ENCODE measurements around the gene EML5.

EML5 gene

GRCh38 chr14:88818018-88818417 lies 25.3 kb upstream of the EML5 start:
- Histone ChIP-seq H3K9ac (ENCODE audit: insufficient read length) (no peak overlapping the region), H3K4me3 (no peak overlapping the region), H3K9me3 (ENCODE audit: low read depth, low read length) (no peaks in the 10 kb centered on the region), H3K27ac (no peak overlapping the region), H3K36me3 (ENCODE audit: insufficient read depth, low read length) (no peaks in the 10 kb centered on the region)
- TF ChIP-seq EZH2 (IDR thresholded peaks at IDR 0.05): no peak
- no peak for TF ChIP-seq POLR2AphosphoS5 (IDR thresholded peaks at IDR 0.05; ENCODE audit: borderline replicate concordance, low read depth, low read length)
- no peak for TF ChIP-seq FOXP2 (optimal IDR thresholded peaks at IDR 0.05; ENCODE audit: control extremely low read depth, extremely low read length, insufficient read depth)
- DNase-seq (ENCODE audit: low read depth, low spot score): no peak

- H3K36me3 ChIP-seq (ENCODE audit: insufficient read depth, low read length): no peaks in the 10 kb centered on the region
- DNase-seq (ENCODE audit: low read depth, low spot score): no peak
- no peaks in the 10 kb centered on the region for H3K9me3 ChIP-seq (ENCODE audit: low read depth, low read length)
- no peak overlapping the region for H3K4me3 ChIP-seq
- no peak overlapping the region for H3K9ac ChIP-seq (ENCODE audit: insufficient read length)
- TF ChIP-seq EZH2 (IDR thresholded peaks at IDR 0.05): no peak
- TF ChIP-seq POLR2AphosphoS5 (IDR thresholded peaks at IDR 0.05; ENCODE audit: borderline replicate concordance, low read depth, low read length): no peak
- no peak for TF ChIP-seq FOXP2 (optimal IDR thresholded peaks at IDR 0.05; ENCODE audit: control extremely low read depth, extremely low read length, insufficient read depth)
- no peak overlapping the region for H3K27ac ChIP-seq
Measured at GRCh38 chr14:88815980-88816379, 23.2 kb upstream of the EML5 start.

GRCh38 chr14:88808359-88808758 lies 15.6 kb upstream of the EML5 start:
- Histone ChIP-seq H3K9me3 (ENCODE audit: low read depth, low read length) (no peaks in the 10 kb centered on the region), H3K36me3 (ENCODE audit: insufficient read depth, low read length) (no peaks in the 10 kb centered on the region), H3K4me3 (no peak overlapping the region), H3K27ac (no peak overlapping the region), H3K9ac (ENCODE audit: insufficient read length) (no peak overlapping the region)
- DNase-seq (ENCODE audit: low read depth, low spot score): no peak
- TF ChIP-seq POLR2AphosphoS5 (IDR thresholded peaks at IDR 0.05; ENCODE audit: borderline replicate concordance, low read depth, low read length) (no peak), FOXP2 (optimal IDR thresholded peaks at IDR 0.05; ENCODE audit: control extremely low read depth, extremely low read length, insufficient read depth) (no peak), EZH2 (IDR thresholded peaks at IDR 0.05) (no peak)

DNA sequence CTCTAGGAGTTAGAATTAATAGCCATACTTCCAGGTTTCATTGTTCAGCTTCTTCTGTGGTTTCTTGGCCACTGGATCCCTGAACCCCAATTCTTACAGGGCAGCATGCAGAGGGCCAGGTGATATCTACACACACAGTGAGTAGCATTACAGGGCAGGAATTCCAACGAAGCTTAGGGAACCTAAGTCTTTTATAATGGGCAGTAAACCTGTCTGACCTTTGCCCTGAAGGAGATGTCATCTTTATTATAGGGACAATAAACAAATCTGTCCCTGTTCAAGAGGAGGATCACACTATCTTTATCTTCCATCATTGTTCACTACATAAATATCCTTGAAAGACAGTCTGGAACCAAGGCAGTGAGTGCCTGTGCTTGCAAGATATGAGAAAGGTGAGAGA lies 11.7 kb upstream of the EML5 start:
- H3K27ac ChIP-seq: no peak overlapping the region
- no peaks in the 10 kb centered on the region for H3K9me3 ChIP-seq (ENCODE audit: low read depth, low read length)
- no peak overlapping the region for H3K9ac ChIP-seq (ENCODE audit: insufficient read length)
- TF ChIP-seq FOXP2 (optimal IDR thresholded peaks at IDR 0.05; ENCODE audit: control extremely low read depth, extremely low read length, insufficient read depth) (no peak), POLR2AphosphoS5 (IDR thresholded peaks at IDR 0.05; ENCODE audit: borderline replicate concordance, low read depth, low read length) (no peak), EZH2 (IDR thresholded peaks at IDR 0.05) (no peak)
- H3K4me3 ChIP-seq: no peak overlapping the region
- no peak for DNase-seq (ENCODE audit: low read depth, low spot score)
- no peaks in the 10 kb centered on the region for H3K36me3 ChIP-seq (ENCODE audit: insufficient read depth, low read length)

- Histone ChIP-seq H3K9ac (ENCODE audit: insufficient read length) (no peak overlapping the region), H3K4me3 (no peak overlapping the region), H3K36me3 (ENCODE audit: insufficient read depth, low read length) (no peaks in the 10 kb centered on the region), H3K27ac (no peak overlapping the region), H3K9me3 (ENCODE audit: low read depth, low read length) (no peaks in the 10 kb centered on the region)
- no peak for TF ChIP-seq FOXP2 (optimal IDR thresholded peaks at IDR 0.05; ENCODE audit: control extremely low read depth, extremely low read length, insufficient read depth)
- no peak for TF ChIP-seq EZH2 (IDR thresholded peaks at IDR 0.05)
- no peak for TF ChIP-seq POLR2AphosphoS5 (IDR thresholded peaks at IDR 0.05; ENCODE audit: borderline replicate concordance, low read depth, low read length)
- no peak for DNase-seq (ENCODE audit: low read depth, low spot score)
Measured at GRCh38 chr14:88804035-88804434, 11.3 kb upstream of the EML5 start.

DNA sequence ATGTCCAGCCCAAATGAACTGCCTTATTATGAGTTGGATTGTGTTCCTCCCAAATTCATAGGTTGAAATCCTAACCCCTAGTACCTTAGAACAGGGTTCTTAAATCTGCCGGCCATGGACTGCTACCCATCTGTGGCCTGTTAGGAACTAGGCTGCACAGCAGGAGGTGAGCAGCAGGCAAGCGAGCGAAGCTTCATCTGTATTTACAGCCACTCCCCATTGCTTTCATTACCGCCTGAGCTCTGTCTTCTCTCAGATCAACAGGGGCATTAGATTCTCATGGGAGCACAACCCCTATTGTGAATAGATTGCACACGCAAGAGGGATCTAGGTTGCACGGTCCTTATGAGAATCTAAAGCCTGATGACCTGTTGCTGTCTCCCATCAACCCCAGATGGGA lies 9.8 kb upstream of the EML5 start:
- no peak for TF ChIP-seq FOXP2 (optimal IDR thresholded peaks at IDR 0.05; ENCODE audit: control extremely low read depth, extremely low read length, insufficient read depth)
- no peak for TF ChIP-seq EZH2 (IDR thresholded peaks at IDR 0.05)
- TF ChIP-seq POLR2AphosphoS5 (IDR thresholded peaks at IDR 0.05; ENCODE audit: borderline replicate concordance, low read depth, low read length): no peak
- no peak overlapping the region for H3K4me3 ChIP-seq
- no peaks in the 10 kb centered on the region for H3K9me3 ChIP-seq (ENCODE audit: low read depth, low read length)
- no peaks in the 10 kb centered on the region for H3K36me3 ChIP-seq (ENCODE audit: insufficient read depth, low read length)
- DNase-seq (ENCODE audit: low read depth, low spot score): no peak
- H3K9ac ChIP-seq (ENCODE audit: insufficient read length): no peak overlapping the region
- no peak overlapping the region for H3K27ac ChIP-seq

GRCh38 chr14:88799522-88799921 lies 6.8 kb upstream of the EML5 start:
- no peak overlapping the region for H3K27ac ChIP-seq
- TF ChIP-seq POLR2AphosphoS5 (IDR thresholded peaks at IDR 0.05; ENCODE audit: borderline replicate concordance, low read depth, low read length): no peak
- TF ChIP-seq EZH2 (IDR thresholded peaks at IDR 0.05): no peak
- no peak for TF ChIP-seq FOXP2 (optimal IDR thresholded peaks at IDR 0.05; ENCODE audit: control extremely low read depth, extremely low read length, insufficient read depth)
- no peaks in the 10 kb centered on the region for H3K9me3 ChIP-seq (ENCODE audit: low read depth, low read length)

GRCh38 chr14:88798156-88798555 lies 5.4 kb upstream of the EML5 start:
- TF ChIP-seq FOXP2 (optimal IDR thresholded peaks at IDR 0.05; ENCODE audit: control extremely low read depth, extremely low read length, insufficient read depth) (no peak), POLR2AphosphoS5 (IDR thresholded peaks at IDR 0.05; ENCODE audit: borderline replicate concordance, low read depth, low read length) (no peak), EZH2 (IDR thresholded peaks at IDR 0.05) (no peak)
- Histone ChIP-seq H3K36me3 (ENCODE audit: insufficient read depth, low read length) (no peaks in the 10 kb centered on the region), H3K9ac (ENCODE audit: insufficient read length) (no peak overlapping the region), H3K4me3 (no peak overlapping the region), H3K27ac (no peak overlapping the region), H3K9me3 (ENCODE audit: low read depth, low read length) (no peaks in the 10 kb centered on the region)
- no peak for DNase-seq (ENCODE audit: low read depth, low spot score)

More at GRCh38 chr14:88799522-88799921, 6.8 kb upstream of the EML5 start:
- Histone ChIP-seq H3K36me3 (ENCODE audit: insufficient read depth, low read length) (no peaks in the 10 kb centered on the region), H3K9ac (ENCODE audit: insufficient read length) (no peak overlapping the region), H3K4me3 (no peak overlapping the region)
- no peak for DNase-seq (ENCODE audit: low read depth, low spot score)

DNA sequence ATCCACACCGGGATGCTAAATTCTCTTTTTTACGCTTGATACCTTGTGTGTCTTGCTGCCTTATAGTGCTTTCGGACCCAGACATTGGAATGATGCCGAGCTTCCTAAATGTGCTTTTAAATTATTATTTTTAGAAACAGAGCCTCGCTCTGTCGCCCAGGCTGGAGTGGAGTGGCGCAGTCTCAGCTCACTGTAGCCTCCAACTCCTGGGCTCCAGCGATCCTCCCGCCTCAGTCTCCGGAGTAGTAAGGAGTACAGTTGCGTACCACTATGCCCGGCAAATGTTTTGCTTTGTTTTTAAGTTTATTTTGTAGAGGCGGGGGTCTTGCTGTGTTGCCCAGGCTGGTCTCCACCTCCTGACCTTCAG lies 489 bp upstream of the EML5 start:
- Histone ChIP-seq H3K27ac (no peak overlapping the region), H3K9ac (ENCODE audit: insufficient read length) (peak overlapping the region; percentile 37), H3K9me3 (ENCODE audit: low read depth, low read length) (no peaks in the 10 kb centered on the region), H3K4me3 (peak overlapping the region; percentile 81), H3K36me3 (ENCODE audit: insufficient read depth, low read length) (no peaks in the 10 kb centered on the region)
- DNase-seq (ENCODE audit: low read depth, low spot score): no peak
- TF ChIP-seq POLR2AphosphoS5 (IDR thresholded peaks at IDR 0.05; ENCODE audit: borderline replicate concordance, low read depth, low read length) (no peak), EZH2 (IDR thresholded peaks at IDR 0.05) (no peak), FOXP2 (optimal IDR thresholded peaks at IDR 0.05; ENCODE audit: control extremely low read depth, extremely low read length, insufficient read depth) (no peak)
